Activated CD8-positive, alpha-beta T cell treated with anti-CD3 and anti-CD28 coated beads for 36 hours (primary cell): ENCODE measurements around the gene ADISSP. TPM values are rescaled to one million over a fixed set of nuclear protein-coding genes. Genes with fewer than 3 reads are reported as not detected.

Experiments
- ATAC-seq: fragments of 200-7000 bp; cut with Tn5 transposase; one replicate; pipeline ENCODE4 v1.10.0; 2021; ENCODE audit warnings: mild to moderate bottlenecking, moderate library complexity
- CTCF ChIA-PET: fragments of 350-600 bp; sonication (Branson Sonifier 250); formaldehyde crosslinking; loops from one replicate; lab custom pipeline; 2021; ENCODE audit warnings: antibody characterized with exemption; lab: Charles Lee
- POLR2A ChIA-PET: fragments of 350-600 bp; sonication (Branson Sonifier 250); formaldehyde crosslinking; loops from one replicate; lab custom pipeline; 2021; ENCODE audit warnings: antibody characterized with exemption; lab: Charles Lee
- DNase-seq: peaks from one replicate; pipeline ENCODE4 v3.0.0-alpha.2; 2020
- H3K27ac Mint-ChIP-seq: one replicate; pipeline ENCODE4 v1.8.0; 2021; ENCODE audit warnings: mild to moderate bottlenecking, mixed read lengths
- H3K27me3 Mint-ChIP-seq: one replicate; pipeline ENCODE4 v1.8.0; 2021; ENCODE audit warnings: mixed read lengths
- H3K36me3 Mint-ChIP-seq: one replicate; pipeline ENCODE4 v1.8.0; 2021; ENCODE audit warnings: low read depth, mixed read lengths
- H3K4me1 Mint-ChIP-seq: one replicate; pipeline ENCODE4 v1.8.0; 2021; ENCODE audit warnings: low read depth, mixed read lengths
- H3K4me3 Mint-ChIP-seq: one replicate; pipeline ENCODE4 v1.8.0; 2021; ENCODE audit warnings: mild to moderate bottlenecking, moderate library complexity, mixed read lengths
- H3K9me3 Mint-ChIP-seq: one replicate; pipeline ENCODE4 v1.8.0; 2021; ENCODE audit warnings: mixed read lengths
- CTCF ChIP-seq: fragments of 200-600 bp; IDR thresholded peaks from one replicate; pipeline ENCODE4 v1.8.0; 2022; ENCODE audit warnings: antibody characterized with exemption, mild to moderate bottlenecking
- intact Hi-C: fragments of 100-400 bp; cut with micrococcal nuclease; formaldehyde crosslinking; loops from one replicate; pipeline ENCODE4 v1.10.0; 2022
- total RNA-seq, 2 experiments: library from RNA; stranded (reverse); gene quantifications; one replicate each; pipeline ENCODE4 v1.2.3, GENCODE V29; 2021

Gene ADISSP
- total RNA-seq, 2 experiments from 2014 or later: 62.5 to 66.6 TPM

DNA sequence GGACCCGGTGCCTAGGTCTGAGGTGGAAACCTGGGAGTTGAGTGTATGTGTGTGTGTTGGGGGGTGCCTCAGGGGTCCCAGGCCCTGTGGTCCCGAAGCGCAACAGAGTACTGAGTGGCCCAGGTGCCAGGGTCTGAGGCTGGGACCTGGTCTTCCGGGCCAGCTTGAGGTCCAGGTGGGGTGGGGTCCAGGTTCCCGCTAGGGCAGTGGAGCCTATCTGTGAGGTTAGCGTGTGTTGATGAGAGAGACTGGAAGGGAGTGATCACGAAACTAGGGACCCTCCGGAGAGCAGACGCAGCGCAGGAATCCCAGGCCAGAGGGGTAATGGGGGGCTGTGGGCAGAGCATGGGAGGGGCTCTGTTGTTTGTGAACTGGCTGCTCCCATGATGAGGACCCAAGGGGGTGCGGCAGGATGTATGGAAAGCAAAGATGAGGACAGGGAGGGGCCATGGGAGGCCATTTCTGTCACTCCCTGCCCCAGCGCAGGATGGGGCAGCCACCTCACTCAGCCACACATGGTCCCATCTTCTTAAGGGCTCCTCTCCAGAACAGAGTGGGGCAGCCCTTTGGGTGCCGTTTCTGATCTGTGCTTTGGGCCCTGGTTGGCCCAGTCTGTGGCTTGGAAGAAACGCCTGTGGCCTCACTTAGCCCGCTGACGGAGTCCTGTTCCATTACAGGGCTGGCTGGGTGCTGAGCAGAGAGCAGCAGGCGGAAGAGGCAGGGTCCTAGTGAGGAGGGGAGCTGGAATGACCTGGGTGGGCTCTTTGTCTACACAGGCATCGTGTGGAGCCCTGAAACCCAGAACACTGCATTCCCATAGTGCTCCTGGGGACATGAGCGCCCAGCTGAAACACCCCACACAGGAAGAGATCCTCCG is 34.2 kb downstream of the ADISSP start:
- Mint-ChIP-seq H3K36me3 (no peaks in the 10 kb centered on the region), H3K9me3 (no peaks in the 10 kb centered on the region), H3K4me3 (no peak overlapping the region), H3K27me3 (peaks cover 28% of the 10 kb centered on the region), H3K4me1 (no peaks in the 10 kb centered on the region), H3K27ac (no peak overlapping the region)
- no peak for TF ChIP-seq CTCF
- POLR2A ChIA-PET: no interaction called here
- intact Hi-C loops: no loop called here
- CTCF ChIA-PET: no interaction called here
- DNase-seq (no peak), ATAC-seq (no peak)

GRCh38 chr20:3732327-3733118 is 35.0 kb downstream of the ADISSP start, which contains the start of gene HSPA12B:
Gene HSPA12B, plus strand, starts transcription at chr20:3732685. Its CDS starts 5,990 bp downstream, at chr20:3738675.
- Mint-ChIP-seq H3K27me3 (peaks cover 33% of the 10 kb centered on the region), H3K27ac (no peak within 1 kb of the TSS), H3K4me3 (no peak within 1 kb of the TSS), H3K9me3 (no peaks in the 10 kb centered on the region), H3K4me1 (no peaks in the 10 kb centered on the region), H3K36me3 (no peaks in the 10 kb centered on the region)
- no peak for DNase-seq
- POLR2A ChIA-PET: no interaction called here
- no peak for TF ChIP-seq CTCF
- CTCF ChIA-PET: no interaction called here
- intact Hi-C loops: no loop called here
- no peak for ATAC-seq

GRCh38 chr20:3731944-3732326 is 35.6 kb downstream of the ADISSP start:
- Mint-ChIP-seq H3K4me3 (no peak overlapping the region), H3K4me1 (no peaks in the 10 kb centered on the region), H3K27ac (no peak overlapping the region), H3K9me3 (no peaks in the 10 kb centered on the region), H3K27me3 (peaks cover 39% of the 10 kb centered on the region), H3K36me3 (no peaks in the 10 kb centered on the region)
- intact Hi-C loops: no loop called here
- ATAC-seq (no peak), DNase-seq (no peak)
- ChIA-PET POLR2A (no interaction called here), CTCF (interaction anchor here (1.1 to 1.3 kb wide), 2 partner anchors 16 to 21 kb away, joined by 3 to 6 read pairs; no protein-coding TSS in a partner anchor)
- no peak for TF ChIP-seq CTCF

- ChIA-PET POLR2A (interaction anchor here (0.6 kb wide), 1 partner anchor 200 kb away, joined by 3 read pairs; no protein-coding TSS in a partner anchor), CTCF (interaction anchor here (1.1 to 1.3 kb wide), 2 partner anchors 17 to 20 kb away, joined by 3 to 6 read pairs; no protein-coding TSS in a partner anchor)
- Mint-ChIP-seq H3K27ac (no peak overlapping the region), H3K4me1 (no peaks in the 10 kb centered on the region), H3K27me3 (peaks cover 40% of the 10 kb centered on the region), H3K4me3 (no peak overlapping the region), H3K36me3 (no peaks in the 10 kb centered on the region), H3K9me3 (no peaks in the 10 kb centered on the region)
- intact Hi-C loops: no loop called here
- no peak for TF ChIP-seq CTCF
- ATAC-seq: no peak
- DNase-seq: no peak
Measured at GRCh38 chr20:3730803-3731672, 36.5 kb downstream of the ADISSP start.
